Trophoblast cell (in vitro differentiated cells and primary cell): ENCODE data around the gene IL23R.

Source experiments
- DNase-seq, 2 donors: peaks; one replicate each; pipeline ENCODE4 v3.0.0-alpha.2; 2016
- H2AFZ ChIP-seq: 2 replicates; pipeline ENCODE4 v1.6.1; 2013; ENCODE audit warnings: low read length, moderate library complexity, mild to moderate bottlenecking; ENCODE audit not compliant: insufficient read depth, poor library complexity
- H2AK5ac ChIP-seq: 2 replicates; pipeline ENCODE4 v1.6.1; 2013; ENCODE audit warnings: mild to moderate bottlenecking, low read length
- H2BK120ac ChIP-seq: 2 replicates; pipeline ENCODE4 v1.6.1; 2013; ENCODE audit warnings: low read length, mild to moderate bottlenecking, moderate library complexity; ENCODE audit not compliant: insufficient read depth, poor library complexity
- H2BK12ac ChIP-seq: 2 replicates; pipeline ENCODE4 v1.6.1; 2013; ENCODE audit warnings: mild to moderate bottlenecking, low read length, moderate library complexity
- H2BK5ac ChIP-seq: 2 replicates; pipeline ENCODE4 v1.6.1; 2013; ENCODE audit warnings: low read length, low read depth, moderate library complexity, mild to moderate bottlenecking; ENCODE audit not compliant: poor library complexity
- H3K14ac ChIP-seq: 2 replicates; pipeline ENCODE4 v1.6.1; 2013; ENCODE audit warnings: mild to moderate bottlenecking, low read length
- H3K18ac ChIP-seq: 2 replicates; pipeline ENCODE4 v1.6.1; 2013; ENCODE audit warnings: mild to moderate bottlenecking, low read length
- H3K23ac ChIP-seq: 2 replicates; pipeline ENCODE4 v1.6.1; 2013; ENCODE audit warnings: low read length
- H3K27ac ChIP-seq: 2 replicates; pipeline ENCODE4 v1.5.1; 2013; ENCODE audit warnings: low read depth, mild to moderate bottlenecking, inconsistent platforms, low read length, moderate library complexity
- H3K27me3 ChIP-seq: 2 replicates; pipeline ENCODE4 v1.6.1; 2013; ENCODE audit warnings: inconsistent platforms, mild to moderate bottlenecking, low read length, moderate library complexity; ENCODE audit not compliant: insufficient read depth
- H3K36me3 ChIP-seq, 2 experiments: 1 replicate in 1 of 2; 2 replicates in 1 of 2; pipeline ENCODE4 v1.6.1; 2013; ENCODE audit warnings: low read length in 2 of 2, mild to moderate bottlenecking in 2 of 2, moderate library complexity in 1 of 2; ENCODE audit not compliant: insufficient read depth in 2 of 2, control insufficient read depth in 1 of 2
- H3K4ac ChIP-seq: 2 replicates; pipeline ENCODE4 v1.6.1; 2013; ENCODE audit warnings: low read depth, mild to moderate bottlenecking, low read length, moderate library complexity
- H3K4me1 ChIP-seq, 2 experiments: 1 replicate in 1 of 2; 2 replicates in 1 of 2; pipeline ENCODE4 v1.6.1; 2013; ENCODE audit warnings: low read length in 2 of 2, mild to moderate bottlenecking in 2 of 2, moderate library complexity in 1 of 2; ENCODE audit not compliant: insufficient read depth in 2 of 2, control insufficient read depth in 1 of 2
- H3K4me2 ChIP-seq: 2 replicates; pipeline ENCODE4 v1.6.1; 2013; ENCODE audit warnings: inconsistent platforms, mild to moderate bottlenecking, low read length, moderate library complexity
- H3K4me3 ChIP-seq: 2 replicates; pipeline ENCODE4 v1.5.1; 2013; ENCODE audit warnings: mild to moderate bottlenecking, low read depth, low read length, inconsistent platforms
- H3K79me1 ChIP-seq: one replicate; pipeline ENCODE4 v1.6.1; 2013; ENCODE audit warnings: low read length
- H3K79me2 ChIP-seq: 2 replicates; pipeline ENCODE4 v1.6.1; 2013; ENCODE audit warnings: low read length, mild to moderate bottlenecking; ENCODE audit not compliant: control insufficient read depth, insufficient read depth, poor library complexity
- H3K9ac ChIP-seq: 2 replicates; pipeline ENCODE4 v1.6.1; 2013; ENCODE audit warnings: mild to moderate bottlenecking, low read length
- H3K9me3 ChIP-seq: 2 replicates; pipeline ENCODE4 v1.6.1; 2013; ENCODE audit warnings: low read depth, mild to moderate bottlenecking, control low read depth, inconsistent platforms, low read length; ENCODE audit not compliant: insufficient read depth
- H4K12ac ChIP-seq: 2 replicates; pipeline ENCODE4 v1.6.1; 2013; ENCODE audit warnings: low read depth, mild to moderate bottlenecking, low read length, moderate library complexity
- H4K8ac ChIP-seq: 2 replicates; pipeline ENCODE4 v1.6.1; 2013; ENCODE audit warnings: low read depth, mild to moderate bottlenecking, low read length, moderate library complexity
- H4K91ac ChIP-seq: one replicate; pipeline ENCODE4 v1.6.1; 2013; ENCODE audit warnings: low read depth, mild to moderate bottlenecking, low read length, moderate library complexity
- WGBS: extraction: QIAGEN DNeasy Blood & Tissue Kit; methylation state at CpG from one replicate; pipeline ENCODE4 v1.1.7; 2013; ENCODE audit warnings: missing lambda C conversion rate; ENCODE audit not compliant: insufficient read length, insufficient coverage; ENCODE audit errors: extremely low coverage; 5-methylcytosine and 5-hydroxymethylcytosine counted together

Gene IL23R

DNA sequence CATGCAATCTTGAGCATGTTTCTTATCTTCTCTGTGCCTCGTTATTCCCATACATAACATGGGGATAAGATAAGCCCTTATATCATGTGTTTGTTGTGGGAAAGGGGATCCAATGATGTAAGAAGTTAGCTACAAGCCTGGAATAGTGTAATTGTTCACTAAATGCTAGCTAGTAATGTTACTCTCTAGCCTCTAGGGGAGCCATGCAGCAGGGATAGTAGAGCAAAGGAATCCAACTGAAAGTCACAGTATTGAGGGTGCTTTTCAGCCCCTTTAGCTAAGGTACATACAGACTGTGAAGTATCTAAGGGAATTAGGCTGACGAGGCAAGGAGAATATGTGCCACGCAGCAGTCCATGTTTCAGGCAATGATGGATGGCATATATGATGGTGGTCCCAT, 46.9 kb downstream of the IL23R start:
- peak in 1 of 2 donors; percentile 57 for DNase-seq

DNA sequence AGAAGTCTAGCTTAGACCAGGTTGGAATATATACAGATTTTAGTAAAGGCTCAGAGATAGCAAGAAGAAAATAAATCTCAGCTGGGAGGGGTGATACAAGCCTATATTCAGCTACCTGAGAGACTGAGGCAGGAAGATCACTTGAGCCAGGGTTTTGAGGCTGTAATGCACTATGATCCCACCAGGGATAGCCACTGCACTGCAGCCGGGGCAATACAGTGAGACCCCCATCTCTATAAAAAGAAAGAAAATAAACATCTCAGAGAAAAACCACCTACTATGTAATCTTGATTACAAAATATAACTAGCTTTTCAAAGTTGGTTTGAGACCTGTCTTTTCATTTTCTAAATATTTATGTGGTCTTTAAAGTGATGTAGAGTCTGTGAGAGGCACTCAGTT, 47.7 kb downstream of the IL23R start:
- no peaks in the 10 kb centered on the region for H3K9me3 ChIP-seq
- no peak overlapping the region for H2AK5ac ChIP-seq
- H3K4me1 ChIP-seq = no peaks in the 10 kb centered on the region
- H3K79me2 ChIP-seq = no peaks in the 10 kb centered on the region
- H4K12ac ChIP-seq = no peak overlapping the region
- H2AFZ ChIP-seq = no peak overlapping the region
- no peak overlapping the region for H3K4me3 ChIP-seq
- no peak overlapping the region for H3K23ac ChIP-seq
- H2BK120ac ChIP-seq = no peak overlapping the region
- H3K4ac ChIP-seq = no peak overlapping the region
- no peak overlapping the region for H3K9ac ChIP-seq
- no peak overlapping the region for H3K4me2 ChIP-seq
- no peak overlapping the region for H2BK5ac ChIP-seq
- no CpG with 5 or more reads among the region's 1 CpG for WGBS
- H3K27me3 ChIP-seq = no peaks in the 10 kb centered on the region
- no peak overlapping the region for H4K8ac ChIP-seq
- no peak overlapping the region for H3K27ac ChIP-seq
- no peaks in the 10 kb centered on the region for H3K36me3 ChIP-seq
- H2BK12ac ChIP-seq = no peak overlapping the region
- DNase-seq = no peak
- H3K79me1 ChIP-seq = no peaks in the 10 kb centered on the region
- no peak overlapping the region for H4K91ac ChIP-seq
- no peak overlapping the region for H3K14ac ChIP-seq
- no peak overlapping the region for H3K18ac ChIP-seq

More for the DNA sequence above, 46.9 kb downstream of the IL23R start:
- no peak overlapping the region for H3K27ac ChIP-seq
- no peak overlapping the region for H3K4me3 ChIP-seq
- H3K18ac ChIP-seq = no peak overlapping the region
- no peak overlapping the region for H2AFZ ChIP-seq
- H2BK5ac ChIP-seq = no peak overlapping the region
- WGBS = no CpG with 5 or more reads among the region's 3 CpGs
- no peaks in the 10 kb centered on the region for H3K79me2 ChIP-seq
- no peaks in the 10 kb centered on the region for H3K9me3 ChIP-seq
- H3K27me3 ChIP-seq = no peaks in the 10 kb centered on the region
- no peaks in the 10 kb centered on the region for H3K4me1 ChIP-seq
- no peak overlapping the region for H3K23ac ChIP-seq
- H2BK120ac ChIP-seq = no peak overlapping the region
- H3K4me2 ChIP-seq = no peak overlapping the region
- no peak overlapping the region for H2BK12ac ChIP-seq
- no peak overlapping the region for H2AK5ac ChIP-seq
- H4K12ac ChIP-seq = no peak overlapping the region
- H3K79me1 ChIP-seq = no peaks in the 10 kb centered on the region
- no peaks in the 10 kb centered on the region for H3K36me3 ChIP-seq
- H3K9ac ChIP-seq = no peak overlapping the region
- H3K14ac ChIP-seq = no peak overlapping the region
- no peak overlapping the region for H4K8ac ChIP-seq
- H3K4ac ChIP-seq = no peak overlapping the region
- H4K91ac ChIP-seq = no peak overlapping the region

DNA sequence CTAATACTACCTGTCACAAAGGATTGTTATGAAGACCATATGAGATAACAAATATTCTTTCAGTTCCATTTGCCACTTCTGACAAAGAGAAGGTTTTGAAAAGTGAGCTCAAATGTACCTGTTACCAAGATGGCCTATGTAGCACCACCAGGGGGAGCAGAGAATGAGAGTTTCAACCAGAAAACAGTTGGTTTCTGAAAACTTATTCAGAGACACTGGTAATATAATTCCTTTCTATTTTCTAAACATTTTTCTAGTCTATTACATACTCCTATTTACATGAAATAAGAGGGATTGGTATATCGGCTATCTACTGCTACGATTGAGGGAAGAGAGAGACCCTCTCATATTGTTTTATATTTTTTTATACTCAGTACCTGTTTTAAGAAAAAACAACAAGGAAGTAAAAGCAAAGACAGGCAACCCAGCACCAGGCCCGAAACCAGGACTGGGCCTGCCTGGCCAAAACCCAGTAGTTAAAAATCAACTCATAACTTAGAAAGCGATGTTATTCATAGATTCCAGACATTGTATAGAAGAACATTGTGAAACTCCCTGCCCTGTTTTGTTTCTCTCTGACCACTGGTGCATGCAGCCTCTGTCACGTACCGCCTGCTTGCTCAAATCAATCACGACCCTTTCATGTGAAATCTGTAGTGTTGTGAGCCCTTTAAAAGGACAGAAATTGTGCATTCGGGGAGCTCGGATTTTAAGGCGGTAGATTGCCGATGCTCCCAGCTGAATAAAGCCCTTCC, 48.3 kb downstream of the IL23R start:
- peak; percentile 32 to 66 for DNase-seq
- H2AK5ac ChIP-seq = no peak overlapping the region
- H3K9me3 ChIP-seq = no peaks in the 10 kb centered on the region
- WGBS = no CpG with 5 or more reads among the region's 11 CpGs
- H2BK12ac ChIP-seq = no peak overlapping the region
- H3K4ac ChIP-seq = no peak overlapping the region
- H3K23ac ChIP-seq = no peak overlapping the region
- no peaks in the 10 kb centered on the region for H3K79me1 ChIP-seq
- no peak overlapping the region for H3K18ac ChIP-seq
- no peak overlapping the region for H2BK5ac ChIP-seq
- no peak overlapping the region for H3K14ac ChIP-seq
- no peaks in the 10 kb centered on the region for H3K36me3 ChIP-seq
- H4K91ac ChIP-seq = no peak overlapping the region
- no peak overlapping the region for H3K27ac ChIP-seq
- H3K9ac ChIP-seq = no peak overlapping the region
- H4K8ac ChIP-seq = no peak overlapping the region
- no peaks in the 10 kb centered on the region for H3K27me3 ChIP-seq
- H2BK120ac ChIP-seq = no peak overlapping the region
- H3K4me2 ChIP-seq = no peak overlapping the region
- no peaks in the 10 kb centered on the region for H3K79me2 ChIP-seq
- no peak overlapping the region for H4K12ac ChIP-seq
- no peak overlapping the region for H2AFZ ChIP-seq
- no peaks in the 10 kb centered on the region for H3K4me1 ChIP-seq
- no peak overlapping the region for H3K4me3 ChIP-seq

DNA sequence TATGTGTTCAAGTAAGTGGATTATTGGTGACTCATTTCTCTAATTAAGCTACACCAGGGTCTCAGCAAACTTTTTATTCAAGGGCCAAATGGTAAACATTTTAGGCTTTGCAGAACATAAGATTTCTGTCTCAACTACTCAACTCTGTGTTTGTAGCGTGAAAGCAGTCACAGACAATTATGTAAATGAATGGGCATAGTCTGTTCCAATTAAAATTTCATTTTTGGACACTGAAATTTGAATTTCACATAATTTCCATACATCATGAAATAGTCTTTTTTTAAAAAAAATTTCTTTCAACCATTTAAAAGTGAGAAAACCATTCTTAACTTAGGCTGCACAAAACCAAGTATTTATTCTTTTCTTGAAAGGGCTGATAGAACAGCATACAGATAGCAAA, 50.1 kb downstream of the IL23R start:
- Histone ChIP-seq H2BK120ac (no peak overlapping the region), H3K79me1 (no peaks in the 10 kb centered on the region), H3K4me2 (no peak overlapping the region), H3K4me3 (no peak overlapping the region), H2AFZ (no peak overlapping the region), H3K14ac (no peak overlapping the region), H3K79me2 (no peaks in the 10 kb centered on the region), H4K91ac (no peak overlapping the region), H4K12ac (no peak overlapping the region), H3K9ac (no peak overlapping the region), H3K27me3 (no peaks in the 10 kb centered on the region), H3K18ac (no peak overlapping the region), H2BK12ac (no peak overlapping the region), H3K4me1 (no peaks in the 10 kb centered on the region), H3K4ac (no peak overlapping the region), H3K23ac (no peak overlapping the region), H4K8ac (no peak overlapping the region), H3K36me3 (no peaks in the 10 kb centered on the region), H3K27ac (no peak overlapping the region), H2BK5ac (no peak overlapping the region), H3K9me3 (no peaks in the 10 kb centered on the region), H2AK5ac (no peak overlapping the region)
- DNase-seq = no peak
- no CpG with 5 or more reads among the region's 1 CpG for WGBS
